ENCODE measurements around the gene HOATZ. TPM values are rescaled to one million over a fixed set of nuclear protein-coding genes. Genes with fewer than 3 reads are reported as not detected.
A peak's percentile ranks its signal among the peaks of the same experiment; 100 is the strongest.

The HOATZ gene
- total and polyA plus RNA-seq, 2 of the 13 experiments (the other 11 are each of a cell fraction or from before 2014, with no cell fraction given): not detected

DNA sequence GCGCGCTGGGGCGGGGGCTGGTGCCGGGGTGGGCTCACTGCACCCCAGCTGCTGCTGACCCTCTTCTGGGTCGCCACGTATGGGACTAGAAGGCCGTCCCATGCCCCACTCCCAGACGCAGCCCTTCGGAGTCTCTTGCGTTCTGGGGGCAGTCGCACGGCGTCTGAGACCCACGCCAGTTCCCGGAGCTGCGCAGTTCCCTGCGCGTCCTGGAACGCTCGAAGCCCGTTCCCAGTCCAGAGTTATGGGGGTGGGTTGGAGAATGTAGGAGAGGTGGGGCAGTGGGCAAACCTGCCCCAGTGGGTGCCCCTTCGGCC lies 26.3 kb downstream of the HOATZ start:
- Histone ChIP-seq H3K4me2 (ENCODE audit: low read depth, low read length) (peak overlapping the region; percentile 69), H3K36me3 (replicated peaks in 1 of 2; ENCODE audit: control insufficient read depth in 1 of 2, insufficient read depth in 2 of 2, low read length in 2 of 2) (no peaks in the 10 kb centered on the region), H3K4me1 (ENCODE audit: insufficient read depth, low read length) (peaks cover 34% of the 10 kb centered on the region), H3K4me3 (replicated peaks in 1 of 3; ENCODE audit: insufficient read depth in 1 of 3, low read depth in 2 of 3, low read length in 3 of 3) (peak overlapping the region; percentile 15 to 67 (median 47); a peak in 4 of 6 replicates), H3K9me3 (ENCODE audit: low read length) (no peaks in the 10 kb centered on the region), H3K27me3 (ENCODE audit: control insufficient read depth in 1 of 2, insufficient read depth in 2 of 2, low read length in 2 of 2) (peaks cover 7 to 48% of the 10 kb centered on the region in 2 experiments; a peak in 4 of 5 replicates), H4K20me1 (ENCODE audit: insufficient read depth, low read length) (no peaks in the 10 kb centered on the region), H3K9ac (ENCODE audit: insufficient read depth, low read depth, low read length) (no peak overlapping the region), H3K79me2 (ENCODE audit: insufficient read depth, low read length) (no peaks in the 10 kb centered on the region), H2AFZ (ENCODE audit: low read length) (no peak overlapping the region), H3K27ac (ENCODE audit: extremely low read length, insufficient read depth, low read length) (no peak overlapping the region)
- ChIA-PET POLR2A (no interaction called here), CTCF (ENCODE audit: low intra/inter-chr PET ratio, low total read pairs) (no interaction called here)
- no peak for FAIRE-seq
- peak; percentile 45 for ATAC-seq
- BruUV-seq (replicated peaks): no TSS peak
- intact Hi-C loops (cut with micrococcal nuclease; ENCODE audit: unreplicated experiment): no loop called here
- DNase-seq (ENCODE audit: low spot score): no peak
- in situ Hi-C loops (cut with HindIII; ENCODE audit: extremely low pct_ligation_motif_present, low pct_unique_long_range_greater_than_20kb): no loop called here
- TF ChIP-seq ZNF350 (CRISPR knock-in tag; IDR thresholded peaks at IDR 0.05; ENCODE audit: borderline replicate concordance, low read depth) (no peak), ZFX (CRISPR knock-in tag; IDR thresholded peaks at IDR 0.05; ENCODE audit: low read depth) (peak; percentile 1; the same call in 1 of the 2 replicates), ZSCAN21 (CRISPR knock-in tag; IDR thresholded peaks at IDR 0.05; ENCODE audit: borderline replicate concordance) (peak; percentile 19; the same call in 1 of the 2 replicates), ZNF800 (CRISPR knock-in tag; IDR thresholded peaks at IDR 0.05) (peak; percentile 6; the same call in 1 of the 2 replicates)
- 0% methylated on average over 1 of the region's 22 CpGs for WGBS (ENCODE audit: low lambda C conversion rate)

DNA sequence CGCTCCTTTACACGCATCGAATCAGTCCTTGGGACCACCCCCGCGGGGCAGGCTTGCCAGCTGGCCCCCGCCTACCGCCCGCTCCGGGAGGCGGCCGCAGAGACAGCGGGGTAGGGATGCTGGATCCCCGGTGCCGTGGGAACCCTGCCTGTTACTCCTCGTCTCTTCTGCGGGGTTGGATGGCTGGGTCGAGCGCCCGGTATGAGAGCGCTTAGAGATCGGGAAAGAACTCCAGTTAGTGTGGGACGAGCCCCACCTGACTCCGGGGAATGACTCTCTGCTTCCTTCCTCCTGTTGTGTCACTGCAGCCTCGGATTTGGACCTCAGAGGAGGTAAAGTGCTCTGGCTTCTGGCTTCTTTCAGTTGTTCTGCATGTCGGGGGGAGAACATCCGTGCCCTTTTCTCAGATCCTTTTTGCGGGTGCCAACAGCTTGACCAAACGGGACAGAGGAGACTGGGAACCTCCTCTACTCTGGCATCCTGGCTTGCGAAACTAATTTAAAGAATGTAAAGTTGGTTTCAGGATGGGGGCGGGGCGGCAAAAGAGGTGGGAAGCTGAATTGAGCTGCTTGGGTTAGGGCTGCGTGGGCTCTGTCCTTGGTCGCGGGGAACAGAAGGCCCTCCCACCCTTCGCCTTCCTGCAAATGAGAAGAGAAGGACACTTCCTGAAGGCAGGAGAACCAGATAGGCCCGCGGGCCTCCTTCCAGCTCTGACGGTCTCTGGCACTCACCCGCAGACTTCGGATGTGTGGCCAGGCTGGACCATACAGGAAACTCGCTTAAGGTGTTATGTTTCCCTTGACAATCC lies 26.9 kb downstream of the HOATZ start:
- Histone ChIP-seq H3K27me3 (ENCODE audit: control insufficient read depth in 1 of 2, insufficient read depth in 2 of 2, low read length in 2 of 2) (peaks cover 7 to 48% of the 10 kb centered on the region in 2 experiments; a peak in 4 of 5 replicates), H3K4me1 (ENCODE audit: insufficient read depth, low read length) (peaks cover 34% of the 10 kb centered on the region), H3K27ac (ENCODE audit: extremely low read length, insufficient read depth, low read length) (no peak overlapping the region), H4K20me1 (ENCODE audit: insufficient read depth, low read length) (no peaks in the 10 kb centered on the region), H3K4me3 (replicated peaks in 1 of 3; ENCODE audit: insufficient read depth in 1 of 3, low read depth in 2 of 3, low read length in 3 of 3) (peak overlapping the region in 1 of 3 experiments; percentile 67; a peak in 1 of 6 replicates), H3K79me2 (ENCODE audit: insufficient read depth, low read length) (no peaks in the 10 kb centered on the region), H3K36me3 (replicated peaks in 1 of 2; ENCODE audit: control insufficient read depth in 1 of 2, insufficient read depth in 2 of 2, low read length in 2 of 2) (no peaks in the 10 kb centered on the region), H3K9ac (ENCODE audit: insufficient read depth, low read depth, low read length) (no peak overlapping the region), H2AFZ (ENCODE audit: low read length) (no peak overlapping the region), H3K4me2 (ENCODE audit: low read depth, low read length) (peak overlapping the region; percentile 69), H3K9me3 (ENCODE audit: low read length) (no peaks in the 10 kb centered on the region)
- BruUV-seq (replicated peaks): no TSS peak
- FAIRE-seq: no peak
- intact Hi-C loops (cut with micrococcal nuclease; ENCODE audit: unreplicated experiment): no loop called here
- ATAC-seq: peak; percentile 54
- no peak for TF ChIP-seq ZNF12 (CRISPR knock-in tag; IDR thresholded peaks at IDR 0.05)
- TF ChIP-seq, protein P1, sequence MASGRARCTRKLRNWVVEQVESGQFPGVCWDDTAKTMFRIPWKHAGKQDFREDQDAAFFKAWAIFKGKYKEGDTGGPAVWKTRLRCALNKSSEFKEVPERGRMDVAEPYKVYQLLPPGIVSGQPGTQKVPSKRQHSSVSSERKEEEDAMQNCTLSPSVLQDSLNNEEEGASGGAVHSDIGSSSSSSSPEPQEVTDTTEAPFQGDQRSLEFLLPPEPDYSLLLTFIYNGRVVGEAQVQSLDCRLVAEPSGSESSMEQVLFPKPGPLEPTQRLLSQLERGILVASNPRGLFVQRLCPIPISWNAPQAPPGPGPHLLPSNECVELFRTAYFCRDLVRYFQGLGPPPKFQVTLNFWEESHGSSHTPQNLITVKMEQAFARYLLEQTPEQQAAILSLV (CRISPR knock-in tag; IDR thresholded peaks at IDR 0.05; ENCODE audit: borderline replicate concordance): 0 out of 2 replicates have a peak, but pooled peaks have one; percentile 16
- no peak for TF ChIP-seq MAZ (IDR thresholded peaks at IDR 0.05; ENCODE audit: borderline replicate concordance, low read depth, low read length)
- 0 out of 2 replicates have a peak, but pooled peaks have one; percentile 10 for TF ChIP-seq MAZ (CRISPR knock-in tag; IDR thresholded peaks at IDR 0.05; ENCODE audit: low read depth)
- 0 out of 2 replicates have a peak, but pooled peaks have one; percentile 2 for TF ChIP-seq ZFX (CRISPR knock-in tag; IDR thresholded peaks at IDR 0.05; ENCODE audit: low read depth)
- TF ChIP-seq, protein P2, sequence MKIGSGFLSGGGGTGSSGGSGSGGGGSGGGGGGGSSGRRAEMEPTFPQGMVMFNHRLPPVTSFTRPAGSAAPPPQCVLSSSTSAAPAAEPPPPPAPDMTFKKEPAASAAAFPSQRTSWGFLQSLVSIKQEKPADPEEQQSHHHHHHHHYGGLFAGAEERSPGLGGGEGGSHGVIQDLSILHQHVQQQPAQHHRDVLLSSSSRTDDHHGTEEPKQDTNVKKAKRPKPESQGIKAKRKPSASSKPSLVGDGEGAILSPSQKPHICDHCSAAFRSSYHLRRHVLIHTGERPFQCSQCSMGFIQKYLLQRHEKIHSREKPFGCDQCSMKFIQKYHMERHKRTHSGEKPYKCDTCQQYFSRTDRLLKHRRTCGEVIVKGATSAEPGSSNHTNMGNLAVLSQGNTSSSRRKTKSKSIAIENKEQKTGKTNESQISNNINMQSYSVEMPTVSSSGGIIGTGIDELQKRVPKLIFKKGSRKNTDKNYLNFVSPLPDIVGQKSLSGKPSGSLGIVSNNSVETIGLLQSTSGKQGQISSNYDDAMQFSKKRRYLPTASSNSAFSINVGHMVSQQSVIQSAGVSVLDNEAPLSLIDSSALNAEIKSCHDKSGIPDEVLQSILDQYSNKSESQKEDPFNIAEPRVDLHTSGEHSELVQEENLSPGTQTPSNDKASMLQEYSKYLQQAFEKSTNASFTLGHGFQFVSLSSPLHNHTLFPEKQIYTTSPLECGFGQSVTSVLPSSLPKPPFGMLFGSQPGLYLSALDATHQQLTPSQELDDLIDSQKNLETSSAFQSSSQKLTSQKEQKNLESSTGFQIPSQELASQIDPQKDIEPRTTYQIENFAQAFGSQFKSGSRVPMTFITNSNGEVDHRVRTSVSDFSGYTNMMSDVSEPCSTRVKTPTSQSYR (CRISPR knock-in tag; IDR thresholded peaks at IDR 0.05; ENCODE audit: borderline replicate concordance): peak; percentile 21; the same call in 1 of the 2 replicates
- in situ Hi-C loops (cut with HindIII; ENCODE audit: extremely low pct_ligation_motif_present, low pct_unique_long_range_greater_than_20kb): no loop called here
- DNase-seq (ENCODE audit: low spot score): no peak
- ChIA-PET POLR2A (no interaction called here), CTCF (ENCODE audit: low intra/inter-chr PET ratio, low total read pairs) (no interaction called here)
- 17% methylated on average over 33 of the region's 41 CpGs for WGBS (ENCODE audit: low lambda C conversion rate)
